ENCODE measurements around the gene MTHFS.

GRCh38 chr15:79872358-79873017 lies 24.3 kb downstream of the MTHFS start:
- TF ChIP-seq CTCF (IDR thresholded peaks at IDR 0.05) (no peak), POLR2A (IDR thresholded peaks at IDR 0.05) (no peak)
